GM19455 (cell line): ENCODE results near the gene TMEM9.
A peak's percentile ranks its signal among the peaks of the same experiment; 100 is the strongest.
"Not testable (repeated sequence)": the region's sequence is repeated elsewhere in the genome, so short reads cannot be mapped to it uniquely, and the experiment has no call there.

Experiments used
- ATAC-seq: cut with Tn5 transposase; IDR thresholded peaks from one replicate; pipeline ENCODE4 v1.9.1; 2021; ENCODE audit not compliant: unreplicated experiment

The TMEM9 gene

GRCh38 chr1:201173736-201174135, 19.5 kb upstream of the TMEM9 start:
- ATAC-seq = no peak

- ATAC-seq = no peak
Measured at GRCh38 chr1:201172999-201173610, 18.8 kb upstream of the TMEM9 start.

GRCh38 chr1:201172326-201172725, 18.1 kb upstream of the TMEM9 start:
- no peak for ATAC-seq

- peak; percentile 37 for ATAC-seq
Measured at GRCh38 chr1:201171063-201172036, 17.1 kb upstream of the TMEM9 start.

- ATAC-seq = peak; percentile 97
Measured at GRCh38 chr1:201170533-201171062, 16.3 kb upstream of the TMEM9 start.

- ATAC-seq = no peak
Measured at GRCh38 chr1:201169971-201170532, 15.8 kb upstream of the TMEM9 start.

- ATAC-seq = no peak
Measured at GRCh38 chr1:201169203-201169602, 14.9 kb upstream of the TMEM9 start.

- no peak for ATAC-seq
Measured at GRCh38 chr1:201167041-201167991, 13.0 kb upstream of the TMEM9 start.

- ATAC-seq = no peak
Measured at GRCh38 chr1:201164645-201165044, 10.4 kb upstream of the TMEM9 start.

- no peak for ATAC-seq
Measured at GRCh38 chr1:201163707-201164106, 9.4 kb upstream of the TMEM9 start.

- ATAC-seq = not testable (repeated sequence)
Measured at GRCh38 chr1:201163036-201163435, 8.8 kb upstream of the TMEM9 start.

- ATAC-seq = no peak
Measured at GRCh38 chr1:201157949-201158348, 3.7 kb upstream of the TMEM9 start.

- ATAC-seq = no peak
Measured at GRCh38 chr1:201156819-201157218, 2.5 kb upstream of the TMEM9 start.

GRCh38 chr1:201156346-201156745, 2.1 kb upstream of the TMEM9 start:
- ATAC-seq = no peak

- ATAC-seq = no peak
Measured at GRCh38 chr1:201155354-201155753, 1.1 kb upstream of the TMEM9 start.

GRCh38 chr1:201153474-201154388, 543 bp downstream of the TMEM9 start:
- ATAC-seq = peak; percentile 78

GRCh38 chr1:201149400-201149799, 4.9 kb downstream of the TMEM9 start:
- no peak for ATAC-seq

GRCh38 chr1:201147396-201148015, 6.8 kb downstream of the TMEM9 start:
- no peak for ATAC-seq
